Transverse colon (tissue), 4 donors: ENCODE measurements around the gene CCDC91. TPM values are rescaled to one million over a fixed set of nuclear protein-coding genes. Genes with fewer than 3 reads are reported as not detected.

ENCODE experiments used
- DNase-seq: peaks from one replicate; pipeline ENCODE4 v3.0.0-alpha.2; 2019
- H3K27ac ChIP-seq, 4 donors: fragments of 200-600 bp; sonication (generic); 2 replicates each; pipeline ENCODE4 v1.5.1; 2016 to 2018; ENCODE audit warnings: inconsistent platforms in 4 of 4
- H3K27me3 ChIP-seq: fragments of 200-600 bp; sonication (generic); 2 replicates; pipeline ENCODE4 v1.5.1; 2017; ENCODE audit warnings: inconsistent platforms
- H3K36me3 ChIP-seq, 4 donors: fragments of 200-600 bp; sonication (generic); 2 replicates each; pipeline ENCODE4 v1.5.1; 2017 to 2019; ENCODE audit warnings: inconsistent platforms in 4 of 4
- H3K4me1 ChIP-seq, 4 donors: fragments of 200-600 bp; sonication (generic); 2 replicates each; pipeline ENCODE4 v1.5.1; 2017 to 2020; ENCODE audit warnings: inconsistent platforms in 4 of 4
- H3K4me3 ChIP-seq, 4 donors: fragments of 200-600 bp; sonication (generic); 1 replicate in 1 of 4; 2 replicates in 3 of 4; pipeline versions ENCODE4 v1.5.1 to v1.6.1; 2017 to 2019; ENCODE audit warnings: inconsistent platforms in 4 of 4
- H3K9me3 ChIP-seq, 2 donors: fragments of 200-600 bp; sonication (generic); 2 replicates each; pipeline ENCODE4 v1.5.1; 2017 to 2019; ENCODE audit warnings: inconsistent platforms in 2 of 2
- CTCF ChIP-seq, 5 experiments: fragments of 200-600 bp in 3 of 5; fragments of 450-650 bp in 2 of 5; sonication (generic) in 3 of 5; IDR thresholded peaks; 1 replicate in 2 of 5; 2 replicates in 3 of 5; pipeline ENCODE4 v1.5.1; 2016 to 2017; ENCODE audit warnings: antibody characterized with exemption in 5 of 5, inconsistent platforms in 3 of 5, mild to moderate bottlenecking in 2 of 5, moderate library complexity in 1 of 5
- EP300 ChIP-seq: sonication (generic); formaldehyde crosslinking; IDR thresholded peaks from one replicate; pipeline ENCODE4 v1.6.1; 2017; ENCODE audit warnings: antibody characterized with exemption, low read depth
- POLR2A ChIP-seq: fragments of 450-650 bp; IDR thresholded peaks from one replicate; pipeline ENCODE4 v1.6.1; 2016; ENCODE audit warnings: antibody characterized with exemption, mild to moderate bottlenecking, moderate library complexity
- POLR2AphosphoS5 ChIP-seq, 3 donors: sonication (generic); formaldehyde crosslinking; IDR thresholded peaks; one replicate each; pipeline ENCODE4 v1.6.1; 2016; ENCODE audit warnings: antibody characterized with exemption in 3 of 3
- WGBS, 2 donors: methylation state at CpG; one replicate each; pipeline ENCODE4 v1.1.5; 2018; ENCODE audit warnings: low coverage in 1 of 2; 5-methylcytosine and 5-hydroxymethylcytosine counted together
- in situ Hi-C, 4 donors: fragments of 200-750 bp; cut with MboI; loops; one replicate each; pipeline versions ENCODE4 v1.15.0 to v1.15.1; 2017; ENCODE audit warnings: low sequenced_read_pairs in 3 of 4, low pct_ligation_motif_present in 1 of 4, low pct_unique_long_range_greater_than_20kb in 1 of 4
- intact Hi-C: fragments of 100-400 bp; cut with DNase I; formaldehyde crosslinking; loops from one replicate; pipeline ENCODE4 v1.15.1; 2023; ENCODE audit warnings: low total_unique reads
- small RNA-seq, 4 donors: library from RNA; depleted of rRNA; stranded (forward); fragments of <200 nt; gene quantifications; one replicate each; pipeline ENCODE3, GENCODE V24; 2016
- total RNA-seq, 4 donors: library from RNA; depleted of rRNA; stranded (reverse); fragments of >200 nt; gene quantifications; one replicate each; pipeline ENCODE4 v1.1.0, GENCODE V29; 2016

Gene CCDC91
- total RNA-seq, 4 donors from 2014 or later, result 8.4 to 37.8 (median 35.5) TPM

DNA sequence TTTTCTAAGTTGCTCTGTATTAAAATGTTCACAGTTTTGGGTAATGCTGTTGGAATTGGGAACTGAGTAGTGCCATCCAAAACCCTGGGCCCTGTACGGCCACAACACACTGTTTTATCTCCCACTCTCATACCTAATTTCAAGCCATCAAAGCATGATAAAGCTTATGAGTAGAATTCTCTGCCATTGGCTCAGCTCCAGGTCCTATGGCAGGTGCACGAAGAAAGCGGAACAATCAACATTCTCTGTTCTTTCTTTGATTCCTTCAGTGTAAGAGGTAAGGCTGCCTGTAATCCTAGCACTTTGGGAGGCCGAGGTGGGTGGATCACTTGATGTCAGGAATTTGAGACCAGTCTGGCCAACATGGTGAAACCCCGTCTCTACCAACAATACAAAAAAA lies 394.9 kb downstream of the CCDC91 start:
- DNase-seq, result no peak
- Histone ChIP-seq H3K9me3 (no peaks in the 10 kb centered on the region), H3K36me3 (no peaks in the 10 kb centered on the region), H3K27me3 (no peaks in the 10 kb centered on the region), H3K27ac (no peak overlapping the region), H3K4me1 (no peaks in the 10 kb centered on the region), H3K4me3 (no peak overlapping the region)
- 62 to 83% methylated on average over 1 to 5 of the region's 5 CpGs for WGBS, 2 donors
- intact Hi-C loops (no loop called here), in situ Hi-C loops (no loop called here)
- TF ChIP-seq CTCF (IDR thresholded peaks at IDR 0.05) (no peak), POLR2AphosphoS5 (IDR thresholded peaks at IDR 0.05) (no peak)

GRCh38 chr12:28586481-28586880 lies 396.2 kb downstream of the CCDC91 start:
- in situ Hi-C loops, result no loop called here
- no peak for DNase-seq
- intact Hi-C loops, result no loop called here
- no peaks in the 10 kb centered on the region for H3K36me3 ChIP-seq
- H3K4me3 ChIP-seq, result no peak overlapping the region
- H3K27ac ChIP-seq, result no peak overlapping the region
- TF ChIP-seq POLR2A, result no peak
- no peak for TF ChIP-seq EP300
- no peak for TF ChIP-seq CTCF (IDR thresholded peaks at IDR 0.05)
- TF ChIP-seq POLR2AphosphoS5 (IDR thresholded peaks at IDR 0.05), result no peak
- H3K9me3 ChIP-seq, result no peaks in the 10 kb centered on the region
- H3K27me3 ChIP-seq, result no peaks in the 10 kb centered on the region
- no peaks in the 10 kb centered on the region for H3K4me1 ChIP-seq
- 74 to 81% methylated on average over 3 of the region's 3 CpGs for WGBS, 2 donors

DNA sequence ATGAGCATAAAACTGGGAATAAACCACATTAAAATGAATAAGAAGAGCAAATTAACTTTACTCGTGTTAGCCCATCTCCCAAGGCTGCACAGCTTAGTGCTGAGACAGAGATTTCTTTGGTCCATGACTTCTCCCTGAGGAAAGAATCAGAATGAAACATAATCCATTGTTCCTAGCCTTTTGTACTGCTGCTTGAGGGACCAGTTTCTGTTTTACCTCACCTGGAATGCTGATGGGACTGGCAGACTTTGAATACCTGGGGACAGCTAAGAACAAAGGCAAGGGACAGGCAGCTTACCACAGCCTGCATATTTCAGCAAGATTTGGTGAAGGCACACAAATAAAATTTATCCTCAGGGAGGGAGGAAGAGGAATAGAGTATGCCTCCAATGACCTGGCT lies 401.6 kb downstream of the CCDC91 start:
- Histone ChIP-seq H3K27ac (no peak overlapping the region), H3K9me3 (peaks cover 0 to 12% of the 10 kb centered on the region in 2 donors), H3K36me3 (no peaks in the 10 kb centered on the region), H3K4me1 (no peaks in the 10 kb centered on the region), H3K27me3 (no peaks in the 10 kb centered on the region), H3K4me3 (no peak overlapping the region)
- in situ Hi-C loops, result no loop called here
- no peak for TF ChIP-seq POLR2A
- TF ChIP-seq POLR2AphosphoS5 (IDR thresholded peaks at IDR 0.05), result no peak
- no peak for TF ChIP-seq EP300
- intact Hi-C loops, result no loop called here
- 86 to 100% methylated on average over 1 of the region's 1 CpG for WGBS, 2 donors
- DNase-seq, result no peak

Small RNA genes lying within 50 kb of the gene (small RNA-seq; reads per million reads assigned to genes)
- 2.1 to 4.5 (median 2.4) reads per million in 4 donors for gene RNA5SP355
- gene RNU4-54P, result 0 reads per million in 4 donors

Other genes starting within 250 kb of the CCDC91 start
- under 1 TPM in 2 of 4 donors, not detected in 2; 0.68 to 0.79 TPM for gene PTHLH, start 217.7 kb upstream of the CCDC91 start, total RNA-seq